ENCODE measurements around the gene IGSF22.

GRCh38 chr11:18745251-18745650, 19.3 kb upstream of the IGSF22 start:
- TF ChIP-seq POLR2A (IDR thresholded peaks at IDR 0.05; ENCODE audit: low read depth) (no peak), CTCF (IDR thresholded peaks at IDR 0.05) (no peak), POLR2AphosphoS5 (IDR thresholded peaks at IDR 0.05) (no peak), EP300 (IDR thresholded peaks at IDR 0.05) (no peak)
